SK-N-DZ (cell line): Measurements from ENCODE around the gene AAMP.
A peak's percentile ranks its signal among the peaks of the same experiment; 100 is the strongest.

ENCODE experiments used
- DNase-seq: peaks from one replicate; pipeline ENCODE4 v3.0.0-alpha.2; 2015; ENCODE audit warnings: low spot score

Gene AAMP

GRCh38 chr2:218260166-218260565 lies 9.8 kb downstream of the AAMP start:
- DNase-seq, result no peak

- peak; percentile 80 for DNase-seq
Observed at GRCh38 chr2:218259099-218259961, 10.6 kb downstream of the AAMP start.

- DNase-seq, result no peak
Observed at GRCh38 chr2:218257390-218257981, 12.5 kb downstream of the AAMP start.

DNA sequence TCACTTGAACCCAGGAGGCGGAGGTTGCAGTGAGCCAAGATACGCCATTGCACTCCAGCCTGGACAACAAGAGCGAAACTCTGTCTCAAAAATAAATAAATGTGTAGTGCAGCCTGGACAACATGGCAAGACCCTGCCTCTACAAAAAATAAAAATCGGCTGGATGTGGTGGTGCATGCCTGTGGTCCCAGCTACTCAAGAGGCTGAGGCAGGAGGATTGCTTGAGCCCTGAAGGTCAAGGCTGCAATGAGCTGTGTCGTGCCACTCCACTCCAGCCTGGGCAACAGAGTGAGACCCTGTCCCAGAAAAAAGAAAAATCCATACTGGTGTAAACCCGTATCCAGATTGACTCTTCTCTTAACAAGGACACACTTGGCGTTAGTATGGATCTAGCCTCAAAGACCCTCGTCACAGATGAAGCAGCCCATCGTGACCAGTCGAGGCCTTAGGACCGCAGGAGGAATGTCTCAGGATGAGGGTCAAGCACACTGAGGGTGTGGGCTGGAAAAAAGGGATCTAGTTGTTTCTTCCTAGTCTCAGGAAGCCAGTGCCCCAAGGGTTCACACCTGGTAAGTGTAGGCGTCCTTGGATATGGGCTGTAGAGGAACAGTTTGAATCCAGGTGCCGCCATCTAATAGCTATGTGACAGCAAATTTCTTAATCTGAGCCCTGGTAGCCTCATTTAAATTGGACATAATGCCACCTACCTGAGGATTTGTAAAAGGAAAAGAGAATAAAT lies 13.2 kb downstream of the AAMP start:
- no peak for DNase-seq

- DNase-seq, result no peak
Observed at GRCh38 chr2:218255446-218255845, 14.5 kb downstream of the AAMP start.

- DNase-seq, result no peak
Observed at GRCh38 chr2:218253232-218253625, 16.7 kb downstream of the AAMP start.

DNA sequence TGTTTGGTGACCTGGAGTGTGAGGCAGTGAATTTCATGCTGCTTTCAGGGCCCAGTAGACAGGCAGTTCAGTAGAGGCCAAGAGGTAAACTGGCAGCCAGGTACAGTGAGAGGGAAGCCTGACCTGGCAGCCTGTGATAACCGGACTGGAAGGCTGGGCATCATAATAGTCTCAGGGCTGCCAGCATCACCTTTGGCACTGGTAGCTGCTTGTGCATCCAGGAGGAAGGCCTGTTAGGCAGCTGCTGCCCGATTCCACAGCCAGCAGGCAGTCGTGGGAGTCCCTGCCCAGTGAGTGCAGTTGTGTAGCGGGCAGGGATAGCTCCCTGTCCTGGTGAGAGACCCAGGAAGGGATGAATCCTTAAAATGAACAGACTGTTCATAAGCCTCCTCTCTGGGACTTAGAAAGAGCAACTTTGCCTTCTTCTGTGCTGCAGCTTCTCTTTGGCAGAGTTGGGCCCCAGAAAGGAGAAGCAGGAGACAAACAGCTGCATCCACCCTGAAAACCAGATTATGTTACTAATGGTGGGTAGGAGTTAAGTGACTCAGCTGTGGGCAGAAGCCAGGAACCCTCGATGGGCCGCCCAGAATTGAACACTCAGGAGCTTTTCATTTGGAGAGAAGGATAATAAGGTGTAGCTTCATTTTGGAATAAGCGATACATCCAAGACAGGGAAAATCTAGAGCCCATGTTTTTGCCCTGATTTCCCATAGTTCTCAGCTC lies 17.3 kb downstream of the AAMP start:
- no peak for DNase-seq

DNA sequence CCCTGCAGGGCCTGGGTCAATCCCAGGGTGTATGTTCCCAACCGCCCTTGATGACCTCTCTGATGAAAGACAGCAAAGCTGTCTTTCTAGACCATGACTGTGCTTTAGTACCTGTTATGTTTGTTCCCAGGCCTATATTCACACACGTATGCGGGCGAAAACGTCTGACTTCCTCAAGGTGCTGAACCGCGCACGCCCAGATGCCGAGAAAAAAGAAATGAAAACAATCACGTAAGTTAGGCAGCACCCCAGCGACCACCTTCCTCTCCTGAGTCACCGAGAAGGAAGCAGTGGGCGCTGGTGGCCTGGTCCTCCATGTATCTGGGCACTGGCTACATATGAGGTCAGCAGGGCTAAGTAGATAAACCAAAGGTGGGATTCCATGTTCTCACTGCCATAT lies 20.2 kb downstream of the AAMP start:
- no peak for DNase-seq

DNA sequence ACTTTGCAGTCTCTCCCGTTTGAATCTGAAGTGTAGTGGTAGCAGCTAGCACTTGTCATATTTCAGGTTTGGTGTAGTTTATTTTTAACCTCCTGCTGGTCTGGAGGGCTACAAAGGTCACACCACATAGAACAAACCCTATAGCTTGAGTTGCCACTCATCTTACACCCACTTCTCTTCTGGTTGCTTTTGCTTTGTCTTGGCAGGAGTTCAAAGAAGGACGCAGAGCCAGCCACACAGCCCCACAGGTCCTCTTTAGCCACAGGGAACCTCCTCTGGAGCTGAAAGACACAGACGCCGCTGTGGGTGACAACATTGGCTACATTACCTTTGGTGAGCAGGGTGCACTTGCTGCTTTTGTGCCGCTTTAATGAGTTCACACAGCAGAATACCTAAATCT lies 24.7 kb downstream of the AAMP start:
- DNase-seq, result no peak

DNA sequence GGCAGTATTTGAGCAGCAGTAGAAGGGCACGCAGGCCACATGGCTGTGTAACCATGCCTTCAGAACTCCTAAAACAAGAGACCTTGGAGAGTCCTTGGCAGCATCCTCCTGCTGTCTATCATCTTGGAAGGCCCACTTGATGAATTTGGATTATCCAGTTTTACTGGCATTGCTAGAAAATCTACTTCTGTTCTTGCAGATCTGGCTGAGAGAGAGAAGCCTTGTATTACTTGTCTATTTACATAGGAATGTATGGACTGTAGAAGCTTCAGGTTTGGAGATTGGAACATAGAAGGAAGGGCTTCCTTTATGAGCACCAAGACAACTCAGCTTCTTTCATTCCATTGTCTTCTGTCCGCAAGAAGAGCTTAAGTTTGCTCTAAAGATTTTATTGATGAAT lies 25.3 kb downstream of the AAMP start:
- DNase-seq, result no peak

- DNase-seq, result no peak
Observed at GRCh38 chr2:218244204-218244603, 25.7 kb downstream of the AAMP start.

- DNase-seq, result no peak
Observed at GRCh38 chr2:218238887-218239286, 31.1 kb downstream of the AAMP start.

GRCh38 chr2:218236829-218237228 lies 33.1 kb downstream of the AAMP start:
- no peak for DNase-seq

- no peak for DNase-seq
Observed at GRCh38 chr2:218235017-218235416, 34.9 kb downstream of the AAMP start.

- DNase-seq, result no peak
Observed at GRCh38 chr2:218234521-218234920, 35.4 kb downstream of the AAMP start.

GRCh38 chr2:218233543-218233942 lies 36.4 kb downstream of the AAMP start:
- DNase-seq, result no peak

GRCh38 chr2:218230882-218231281 lies 39.1 kb downstream of the AAMP start:
- no peak for DNase-seq

- DNase-seq, result no peak
Observed at GRCh38 chr2:218229851-218230250, 40.1 kb downstream of the AAMP start.

- DNase-seq, result no peak
Observed at GRCh38 chr2:218229239-218229638, 40.7 kb downstream of the AAMP start.

GRCh38 chr2:218228366-218229090 lies 41.4 kb downstream of the AAMP start:
- DNase-seq, result no peak

DNA sequence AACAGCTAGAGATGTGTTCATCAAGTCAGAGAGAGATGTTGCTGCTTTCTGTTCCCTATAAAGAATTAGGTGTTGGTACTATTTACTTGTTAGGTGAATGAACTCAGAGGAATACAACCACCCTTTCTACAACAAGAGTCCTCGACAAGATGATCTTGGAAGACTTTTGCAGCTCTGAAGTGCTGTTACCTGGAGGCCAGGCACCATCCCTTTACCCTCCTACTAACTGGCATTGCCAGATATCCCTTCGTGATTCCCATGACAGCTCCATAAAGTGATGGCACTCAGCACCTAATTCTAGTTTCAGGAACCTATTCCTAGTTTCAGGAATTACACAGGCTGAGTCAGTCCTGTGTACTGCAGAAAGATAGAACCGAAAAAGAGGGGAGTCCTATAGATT lies 43.0 kb downstream of the AAMP start:
- DNase-seq, result no peak
